ENCODE measurements around the gene GAK. TPM values are rescaled to one million over a fixed set of nuclear protein-coding genes. Genes with fewer than 3 reads are reported as not detected.

GAK gene
- polyA plus RNA-seq, 1 of the 3 experiments (the other 2 are of a cell fraction) = 35.9 TPM

DNA sequence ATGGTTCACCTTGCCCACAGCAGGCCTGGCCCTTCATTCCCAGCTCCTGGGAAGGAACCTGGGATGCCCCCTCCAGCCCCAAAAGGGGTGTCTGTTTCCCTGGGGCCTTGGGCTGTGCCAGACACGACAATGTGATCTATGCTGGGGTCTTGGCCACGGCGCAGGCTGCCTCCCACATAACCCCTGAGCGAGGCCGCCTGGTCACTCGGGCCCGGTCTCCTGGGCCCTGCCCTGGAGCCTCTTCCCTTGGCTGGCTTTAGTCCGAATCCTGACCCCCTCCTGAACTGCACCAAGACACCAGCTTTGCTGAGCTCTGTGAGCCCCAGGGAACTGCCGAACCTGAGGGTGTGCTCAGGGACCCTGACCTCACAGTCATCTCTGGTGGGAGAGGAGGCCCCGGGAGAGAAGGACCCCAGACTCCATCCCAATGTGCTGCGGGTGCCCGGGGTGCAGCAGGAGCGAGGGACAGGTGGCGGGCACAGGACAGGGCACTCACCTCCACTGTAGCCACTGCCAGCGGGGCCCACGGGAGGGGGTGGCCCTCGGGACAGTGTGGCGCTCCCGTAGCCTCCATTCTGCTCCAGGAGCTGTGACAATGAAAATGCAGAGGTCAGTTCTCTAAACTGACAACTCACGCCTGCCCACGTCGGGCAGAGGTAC is 42.0 kb downstream of the GAK start (continued):
- no peak for TF ChIP-seq SMC3 (IDR thresholded peaks at IDR 0.05; ENCODE audit: low read depth, low read length)
- TF ChIP-seq TAF1 (IDR thresholded peaks at IDR 0.05; ENCODE audit: borderline replicate concordance, low read depth, low read length) = no peak
- no peak for TF ChIP-seq FOXM1 (IDR thresholded peaks at IDR 0.05; ENCODE audit: low read depth)
- no peak for TF ChIP-seq TCF12 (IDR thresholded peaks at IDR 0.05)
- TF ChIP-seq, protein P1, sequence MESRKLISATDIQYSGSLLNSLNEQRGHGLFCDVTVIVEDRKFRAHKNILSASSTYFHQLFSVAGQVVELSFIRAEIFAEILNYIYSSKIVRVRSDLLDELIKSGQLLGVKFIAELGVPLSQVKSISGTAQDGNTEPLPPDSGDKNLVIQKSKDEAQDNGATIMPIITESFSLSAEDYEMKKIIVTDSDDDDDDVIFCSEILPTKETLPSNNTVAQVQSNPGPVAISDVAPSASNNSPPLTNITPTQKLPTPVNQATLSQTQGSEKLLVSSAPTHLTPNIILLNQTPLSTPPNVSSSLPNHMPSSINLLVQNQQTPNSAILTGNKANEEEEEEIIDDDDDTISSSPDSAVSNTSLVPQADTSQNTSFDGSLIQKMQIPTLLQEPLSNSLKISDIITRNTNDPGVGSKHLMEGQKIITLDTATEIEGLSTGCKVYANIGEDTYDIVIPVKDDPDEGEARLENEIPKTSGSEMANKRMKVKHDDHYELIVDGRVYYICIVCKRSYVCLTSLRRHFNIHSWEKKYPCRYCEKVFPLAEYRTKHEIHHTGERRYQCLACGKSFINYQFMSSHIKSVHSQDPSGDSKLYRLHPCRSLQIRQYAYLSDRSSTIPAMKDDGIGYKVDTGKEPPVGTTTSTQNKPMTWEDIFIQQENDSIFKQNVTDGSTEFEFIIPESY (IDR thresholded peaks at IDR 0.05; ENCODE audit: borderline replicate concordance, low read depth) = no peak

DNA sequence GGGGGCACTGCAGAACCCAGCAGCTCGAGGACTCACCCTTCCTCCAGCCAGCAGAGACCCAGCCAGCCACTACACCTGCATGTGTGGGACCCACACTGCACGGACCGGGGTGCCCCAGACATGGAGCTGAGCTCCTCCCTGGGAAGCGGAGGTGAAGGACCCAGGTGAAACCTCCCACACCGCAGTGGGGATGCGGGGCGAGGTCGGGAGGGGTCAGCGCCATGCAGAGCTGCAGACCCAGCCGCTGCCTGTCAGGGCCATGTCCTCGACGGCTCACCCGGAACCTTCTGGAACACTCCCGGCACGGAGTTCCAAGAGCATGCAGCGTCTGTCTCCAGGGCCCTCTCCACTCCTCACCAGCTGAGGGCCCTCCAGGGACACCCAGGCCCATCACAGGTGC is 42.6 kb downstream of the GAK start:
- no CpG with 5 or more reads among the region's 16 CpGs for WGBS (ENCODE audit: low lambda C conversion rate)
- no peaks in the 10 kb centered on the region for H3K4me1 ChIP-seq (ENCODE audit: control insufficient read depth in 1 of 2, insufficient read depth in 2 of 2, low read depth in 1 of 2, low read length in 1 of 2)
- H4K20me1 ChIP-seq (ENCODE audit: insufficient read depth) = no peaks in the 10 kb centered on the region
- no peak overlapping the region for H3K4me3 ChIP-seq (ENCODE audit: low read depth in 2 of 2, low read length in 1 of 2)
- peaks cover 6 to 44% of the 10 kb centered on the region in 2 experiments for H3K36me3 ChIP-seq (replicated peaks in 1 of 2; ENCODE audit: control insufficient read depth in 1 of 2, insufficient read depth in 2 of 2, low read length in 1 of 2)
- H3K9me2 ChIP-seq = no peaks in the 10 kb centered on the region
- no peaks in the 10 kb centered on the region for H3K27me3 ChIP-seq (ENCODE audit: insufficient read depth)
- TF ChIP-seq, protein P2, sequence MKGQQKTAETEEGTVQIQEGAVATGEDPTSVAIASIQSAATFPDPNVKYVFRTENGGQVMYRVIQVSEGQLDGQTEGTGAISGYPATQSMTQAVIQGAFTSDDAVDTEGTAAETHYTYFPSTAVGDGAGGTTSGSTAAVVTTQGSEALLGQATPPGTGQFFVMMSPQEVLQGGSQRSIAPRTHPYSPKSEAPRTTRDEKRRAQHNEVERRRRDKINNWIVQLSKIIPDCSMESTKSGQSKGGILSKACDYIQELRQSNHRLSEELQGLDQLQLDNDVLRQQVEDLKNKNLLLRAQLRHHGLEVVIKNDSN (IDR thresholded peaks at IDR 0.05; ENCODE audit: borderline replicate concordance, low read depth) = no peak
- TF ChIP-seq FOSL2 (IDR thresholded peaks at IDR 0.05; ENCODE audit: borderline replicate concordance, low read depth) (no peak), POLR2AphosphoS5 (IDR thresholded peaks at IDR 0.05; ENCODE audit: low read depth, low read length) (no peak), JUND (IDR thresholded peaks at IDR 0.05) (no peak), RFX5 (IDR thresholded peaks at IDR 0.05; ENCODE audit: low read length) (no peak), GATA2 (CRISPR knock-in tag; IDR thresholded peaks at IDR 0.05) (no peak), TCF12 (IDR thresholded peaks at IDR 0.05) (no peak)
- TF ChIP-seq, protein P3, sequence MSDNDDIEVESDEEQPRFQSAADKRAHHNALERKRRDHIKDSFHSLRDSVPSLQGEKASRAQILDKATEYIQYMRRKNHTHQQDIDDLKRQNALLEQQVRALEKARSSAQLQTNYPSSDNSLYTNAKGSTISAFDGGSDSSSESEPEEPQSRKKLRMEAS (IDR thresholded peaks at IDR 0.05; ENCODE audit: low read depth) = no peak
- TF ChIP-seq, protein P4, sequence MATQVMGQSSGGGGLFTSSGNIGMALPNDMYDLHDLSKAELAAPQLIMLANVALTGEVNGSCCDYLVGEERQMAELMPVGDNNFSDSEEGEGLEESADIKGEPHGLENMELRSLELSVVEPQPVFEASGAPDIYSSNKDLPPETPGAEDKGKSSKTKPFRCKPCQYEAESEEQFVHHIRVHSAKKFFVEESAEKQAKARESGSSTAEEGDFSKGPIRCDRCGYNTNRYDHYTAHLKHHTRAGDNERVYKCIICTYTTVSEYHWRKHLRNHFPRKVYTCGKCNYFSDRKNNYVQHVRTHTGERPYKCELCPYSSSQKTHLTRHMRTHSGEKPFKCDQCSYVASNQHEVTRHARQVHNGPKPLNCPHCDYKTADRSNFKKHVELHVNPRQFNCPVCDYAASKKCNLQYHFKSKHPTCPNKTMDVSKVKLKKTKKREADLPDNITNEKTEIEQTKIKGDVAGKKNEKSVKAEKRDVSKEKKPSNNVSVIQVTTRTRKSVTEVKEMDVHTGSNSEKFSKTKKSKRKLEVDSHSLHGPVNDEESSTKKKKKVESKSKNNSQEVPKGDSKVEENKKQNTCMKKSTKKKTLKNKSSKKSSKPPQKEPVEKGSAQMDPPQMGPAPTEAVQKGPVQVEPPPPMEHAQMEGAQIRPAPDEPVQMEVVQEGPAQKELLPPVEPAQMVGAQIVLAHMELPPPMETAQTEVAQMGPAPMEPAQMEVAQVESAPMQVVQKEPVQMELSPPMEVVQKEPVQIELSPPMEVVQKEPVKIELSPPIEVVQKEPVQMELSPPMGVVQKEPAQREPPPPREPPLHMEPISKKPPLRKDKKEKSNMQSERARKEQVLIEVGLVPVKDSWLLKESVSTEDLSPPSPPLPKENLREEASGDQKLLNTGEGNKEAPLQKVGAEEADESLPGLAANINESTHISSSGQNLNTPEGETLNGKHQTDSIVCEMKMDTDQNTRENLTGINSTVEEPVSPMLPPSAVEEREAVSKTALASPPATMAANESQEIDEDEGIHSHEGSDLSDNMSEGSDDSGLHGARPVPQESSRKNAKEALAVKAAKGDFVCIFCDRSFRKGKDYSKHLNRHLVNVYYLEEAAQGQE (IDR thresholded peaks at IDR 0.05; ENCODE audit: low read depth, low read length) = no peak
- TF ChIP-seq, protein P5, sequence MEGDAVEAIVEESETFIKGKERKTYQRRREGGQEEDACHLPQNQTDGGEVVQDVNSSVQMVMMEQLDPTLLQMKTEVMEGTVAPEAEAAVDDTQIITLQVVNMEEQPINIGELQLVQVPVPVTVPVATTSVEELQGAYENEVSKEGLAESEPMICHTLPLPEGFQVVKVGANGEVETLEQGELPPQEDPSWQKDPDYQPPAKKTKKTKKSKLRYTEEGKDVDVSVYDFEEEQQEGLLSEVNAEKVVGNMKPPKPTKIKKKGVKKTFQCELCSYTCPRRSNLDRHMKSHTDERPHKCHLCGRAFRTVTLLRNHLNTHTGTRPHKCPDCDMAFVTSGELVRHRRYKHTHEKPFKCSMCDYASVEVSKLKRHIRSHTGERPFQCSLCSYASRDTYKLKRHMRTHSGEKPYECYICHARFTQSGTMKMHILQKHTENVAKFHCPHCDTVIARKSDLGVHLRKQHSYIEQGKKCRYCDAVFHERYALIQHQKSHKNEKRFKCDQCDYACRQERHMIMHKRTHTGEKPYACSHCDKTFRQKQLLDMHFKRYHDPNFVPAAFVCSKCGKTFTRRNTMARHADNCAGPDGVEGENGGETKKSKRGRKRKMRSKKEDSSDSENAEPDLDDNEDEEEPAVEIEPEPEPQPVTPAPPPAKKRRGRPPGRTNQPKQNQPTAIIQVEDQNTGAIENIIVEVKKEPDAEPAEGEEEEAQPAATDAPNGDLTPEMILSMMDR (IDR thresholded peaks at IDR 0.05) = no peak
- TF ChIP-seq, protein P6, sequence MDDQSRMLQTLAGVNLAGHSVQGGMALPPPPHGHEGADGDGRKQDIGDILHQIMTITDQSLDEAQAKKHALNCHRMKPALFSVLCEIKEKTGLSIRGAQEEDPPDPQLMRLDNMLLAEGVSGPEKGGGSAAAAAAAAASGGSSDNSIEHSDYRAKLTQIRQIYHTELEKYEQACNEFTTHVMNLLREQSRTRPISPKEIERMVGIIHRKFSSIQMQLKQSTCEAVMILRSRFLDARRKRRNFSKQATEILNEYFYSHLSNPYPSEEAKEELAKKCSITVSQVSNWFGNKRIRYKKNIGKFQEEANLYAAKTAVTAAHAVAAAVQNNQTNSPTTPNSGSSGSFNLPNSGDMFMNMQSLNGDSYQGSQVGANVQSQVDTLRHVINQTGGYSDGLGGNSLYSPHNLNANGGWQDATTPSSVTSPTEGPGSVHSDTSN (IDR thresholded peaks at IDR 0.05) = no peak
- no peak for DNase-seq
- H3F3A ChIP-seq (replicated peaks; ENCODE audit: insufficient read depth) = no peaks in the 10 kb centered on the region
- no peak overlapping the region for H3K4me2 ChIP-seq
- H3K27ac ChIP-seq (ENCODE audit: low read depth in 2 of 2, low read length in 1 of 2) = no peak overlapping the region
- no peaks in the 10 kb centered on the region for H3K9me3 ChIP-seq
- CTCF ChIA-PET = no interaction called here
- H2AFZ ChIP-seq (ENCODE audit: low read depth) = no peak overlapping the region
- POLR2A ChIA-PET = interaction anchor here (0.7 kb wide), 1 partner anchor 202 kb away, joined by 3 read pairs; no protein-coding TSS in a partner anchor
- H3K79me2 ChIP-seq (ENCODE audit: insufficient read depth) = no peaks in the 10 kb centered on the region
- no peak overlapping the region for H3K9ac ChIP-seq

All from SK-N-SH (cell line).